ENCODE results near the gene PDSS1.
A peak's percentile ranks its signal among the peaks of the same experiment; 100 is the strongest.
"Not testable (repeated sequence)": the region's sequence is repeated elsewhere in the genome, so short reads cannot be mapped to it uniquely, and the experiment has no call there.

Gene PDSS1, protein sequence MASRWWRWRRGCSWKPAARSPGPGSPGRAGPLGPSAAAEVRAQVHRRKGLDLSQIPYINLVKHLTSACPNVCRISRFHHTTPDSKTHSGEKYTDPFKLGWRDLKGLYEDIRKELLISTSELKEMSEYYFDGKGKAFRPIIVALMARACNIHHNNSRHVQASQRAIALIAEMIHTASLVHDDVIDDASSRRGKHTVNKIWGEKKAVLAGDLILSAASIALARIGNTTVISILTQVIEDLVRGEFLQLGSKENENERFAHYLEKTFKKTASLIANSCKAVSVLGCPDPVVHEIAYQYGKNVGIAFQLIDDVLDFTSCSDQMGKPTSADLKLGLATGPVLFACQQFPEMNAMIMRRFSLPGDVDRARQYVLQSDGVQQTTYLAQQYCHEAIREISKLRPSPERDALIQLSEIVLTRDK

DNA sequence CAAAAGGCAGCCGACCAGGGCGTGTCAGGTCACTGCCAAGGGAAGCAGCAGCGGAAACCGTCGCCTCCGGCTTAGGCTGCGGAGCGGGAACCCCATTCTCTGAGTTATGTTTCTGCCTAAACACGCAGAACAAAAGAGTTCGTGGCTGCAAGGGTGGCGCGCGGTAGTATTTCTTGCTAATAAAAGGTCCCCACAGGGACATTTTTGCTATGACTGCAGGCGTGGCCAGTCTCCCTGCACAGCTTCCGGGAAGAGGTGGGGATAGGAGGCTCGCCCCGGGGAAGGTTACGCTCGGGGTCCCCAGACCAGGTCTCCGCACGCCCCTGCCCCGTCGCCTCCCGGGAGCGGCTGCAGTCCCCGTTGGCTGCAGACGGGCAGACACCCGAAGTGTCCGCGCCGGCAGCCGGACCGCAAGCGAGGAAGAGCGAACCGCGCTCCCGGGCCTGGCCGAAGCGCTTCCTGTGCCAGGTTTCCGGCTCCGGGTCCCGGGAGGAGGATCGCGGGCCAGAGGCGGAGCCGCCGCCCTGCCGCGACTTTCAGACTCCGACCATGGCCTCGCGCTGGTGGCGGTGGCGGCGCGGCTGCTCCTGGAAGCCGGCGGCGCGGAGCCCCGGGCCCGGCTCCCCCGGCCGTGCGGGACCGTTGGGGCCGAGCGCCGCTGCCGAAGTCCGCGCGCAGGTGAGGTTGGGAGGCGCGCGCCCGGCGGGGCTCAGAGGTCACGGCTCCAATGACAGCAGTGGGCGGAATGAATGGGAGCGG, at the start of gene PDSS1:
TSS of gene PDSS1 (plus strand) at position 539 of the 759 bp plus-strand sequence. CDS start at position 550, 11 bp downstream.
- peak within 1 kb of the TSS; percentile 58 to 99 (median 88) for H3K4me3 ChIP-seq
- peak within 1 kb of the TSS; percentile 48 to 100 (median 97) for H3K27ac ChIP-seq

DNA sequence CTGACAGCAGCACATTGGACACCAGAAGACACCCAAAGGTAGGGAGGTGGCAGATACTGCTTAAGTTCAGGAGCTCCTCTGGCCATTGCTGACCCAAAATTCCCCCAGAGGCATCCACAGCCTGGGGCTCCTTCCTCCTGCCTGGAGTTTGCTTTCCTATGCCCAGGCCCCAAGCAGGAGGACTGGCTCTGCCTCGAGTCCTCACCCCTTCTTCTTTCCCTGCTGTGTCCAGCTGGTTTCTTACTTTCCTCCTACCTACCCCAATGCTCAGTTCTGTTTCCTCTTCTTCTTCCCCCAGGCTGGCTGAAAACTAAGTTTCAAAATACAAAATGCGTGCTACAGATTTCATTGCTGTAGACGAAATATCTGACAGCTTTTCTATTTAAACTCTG, 49.3 kb upstream of the PDSS1 start:
- not testable (repeated sequence) for H3K4me3 ChIP-seq, H3K27ac ChIP-seq

DNA sequence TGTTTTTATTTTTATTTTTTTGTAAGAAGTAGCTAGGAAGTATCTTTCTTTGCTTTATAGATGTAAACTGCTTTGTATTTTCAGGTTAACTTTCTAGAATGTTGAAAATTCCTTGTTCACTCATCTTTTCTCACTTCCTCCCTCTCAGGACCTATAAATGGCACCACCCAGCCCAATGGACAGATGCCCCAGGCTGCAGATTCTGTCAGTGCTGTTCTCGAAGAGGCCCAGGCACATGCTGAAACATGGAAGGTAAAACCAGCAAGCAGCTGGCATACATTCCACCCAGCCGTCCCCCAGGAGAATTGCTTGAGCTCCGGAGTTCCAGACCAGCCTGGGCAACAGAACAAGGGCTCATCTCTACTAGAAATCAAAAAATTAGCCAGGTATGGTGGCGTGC, 47.1 kb upstream of the PDSS1 start:
- Histone ChIP-seq H3K27ac (no peak overlapping the region), H3K4me3 (no peak overlapping the region)

DNA sequence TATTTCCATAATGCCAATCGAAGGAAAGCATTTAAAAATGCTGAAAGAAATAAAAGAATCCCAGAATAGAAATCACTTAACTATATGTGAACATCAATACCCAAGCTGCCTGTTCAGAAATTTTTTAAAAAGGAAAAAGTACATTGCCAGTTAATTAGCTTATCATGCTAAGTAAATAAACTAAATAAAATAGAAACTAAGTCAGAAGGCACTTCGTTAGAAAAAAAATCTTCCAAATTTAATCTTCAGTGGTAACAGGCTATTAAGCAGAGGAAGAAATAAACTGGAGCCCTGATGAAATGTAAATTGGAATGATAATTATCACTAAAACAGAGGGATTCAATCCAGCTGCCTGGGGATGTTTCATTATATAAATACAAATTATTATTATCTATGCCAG, 46.0 kb upstream of the PDSS1 start:
- not testable (repeated sequence) for H3K27ac ChIP-seq, H3K4me3 ChIP-seq

DNA sequence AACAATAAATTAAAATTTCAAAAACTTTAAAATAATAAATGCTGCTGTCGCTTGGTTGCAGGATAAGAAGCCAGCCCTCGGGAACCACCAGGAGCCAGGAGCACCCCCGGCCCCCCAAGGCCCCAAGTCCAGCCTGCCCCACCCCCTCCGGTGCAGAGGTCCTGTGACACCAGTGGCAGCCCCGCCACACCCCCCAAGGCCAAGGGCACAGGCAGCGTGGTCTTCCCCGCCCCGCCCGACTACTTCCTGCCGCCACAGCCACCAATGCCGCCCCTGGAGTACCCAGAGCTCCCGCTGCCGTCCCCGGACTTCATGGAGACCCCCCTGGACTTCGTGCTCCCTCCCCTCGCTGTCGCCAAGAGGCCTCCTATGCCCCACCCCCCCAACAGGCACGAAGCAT, 44.5 kb upstream of the PDSS1 start:
- Histone ChIP-seq H3K27ac (no peak overlapping the region), H3K4me3 (no peak overlapping the region)

DNA sequence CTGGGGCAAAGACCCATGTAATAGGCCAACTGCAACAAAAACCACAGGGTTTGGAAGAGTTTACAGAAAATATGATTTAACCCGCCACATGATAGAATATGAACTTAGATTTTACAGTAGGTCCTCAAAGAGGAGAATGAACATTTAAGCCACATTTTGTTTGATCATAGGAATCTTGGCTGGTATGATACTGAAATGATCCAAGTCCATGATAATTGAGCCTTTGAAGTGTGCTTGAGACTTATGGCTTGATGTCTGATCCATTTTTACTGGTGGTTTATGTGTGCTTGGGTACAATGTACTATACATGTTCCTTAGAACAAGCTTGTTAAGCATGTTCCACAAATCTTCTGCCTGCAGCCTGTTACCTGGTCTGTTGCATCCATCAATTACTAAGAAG, 41.8 kb upstream of the PDSS1 start:
- H3K4me3 ChIP-seq: no peak overlapping the region
- no peak overlapping the region for H3K27ac ChIP-seq

DNA sequence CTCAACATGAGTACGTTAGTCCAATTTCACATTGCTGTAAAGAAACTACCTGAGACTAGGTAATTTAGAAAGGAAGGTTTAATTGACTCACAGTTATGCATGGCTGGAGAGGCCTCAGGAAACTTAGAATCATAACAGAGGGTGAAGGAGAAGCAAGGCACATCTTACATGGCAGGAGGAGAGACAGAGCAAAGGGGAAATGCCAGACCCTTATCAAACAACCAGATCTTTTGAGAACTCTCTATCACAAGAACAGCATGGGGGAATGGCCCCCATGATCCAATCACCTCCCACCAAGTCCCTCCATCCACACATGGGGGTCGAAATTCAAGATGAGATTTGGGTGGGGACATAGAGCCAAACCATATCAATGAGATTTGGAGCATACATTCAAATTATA, 34.6 kb upstream of the PDSS1 start:
- H3K4me3 ChIP-seq: no peak overlapping the region
- no peak overlapping the region for H3K27ac ChIP-seq

DNA sequence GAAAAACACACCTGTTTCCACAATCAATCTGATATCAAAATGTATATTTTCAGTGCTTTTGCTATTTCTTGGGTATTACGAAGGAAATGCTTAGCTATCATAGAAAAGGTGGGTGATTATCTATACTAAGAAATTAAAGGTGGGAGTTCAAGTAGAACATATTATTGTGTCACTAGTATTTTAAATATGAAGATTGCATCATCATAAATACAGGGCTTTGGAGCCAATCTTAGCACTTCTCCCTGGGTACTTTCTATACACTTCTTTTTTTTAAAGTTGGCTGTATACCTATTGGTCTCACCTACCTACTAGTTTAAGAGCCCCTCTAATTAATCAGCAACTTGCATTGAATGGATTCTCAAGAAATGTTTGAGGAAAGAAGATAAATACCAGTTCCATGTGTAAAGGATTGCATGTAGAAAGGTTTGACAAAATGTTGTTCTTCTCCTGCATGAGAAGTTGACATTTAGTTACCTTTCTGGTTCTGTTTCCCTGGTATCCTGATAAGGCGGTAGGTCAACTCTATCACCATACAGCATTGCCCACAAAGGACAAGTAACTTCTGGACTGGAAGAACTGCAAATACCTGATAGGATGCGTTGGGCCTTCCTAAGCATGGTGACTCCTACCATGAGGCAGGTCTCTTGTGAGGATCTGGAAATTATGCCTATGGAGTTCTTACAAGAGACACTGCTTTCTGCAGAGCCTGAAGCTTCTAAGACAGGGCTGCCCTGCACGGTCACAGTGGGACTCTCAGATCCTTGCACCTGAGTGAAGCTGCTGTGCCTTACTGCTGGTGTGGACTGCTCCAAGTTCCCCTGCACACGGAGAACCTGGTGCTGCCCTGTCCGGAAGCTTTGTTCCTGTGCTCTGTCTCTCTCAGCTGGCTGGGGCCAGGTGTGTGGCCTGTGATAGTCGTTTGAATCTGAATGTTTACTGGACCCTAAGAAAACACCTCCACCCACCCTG, 32.1 kb upstream of the PDSS1 start:
- no peak overlapping the region for H3K4me3 ChIP-seq

DNA sequence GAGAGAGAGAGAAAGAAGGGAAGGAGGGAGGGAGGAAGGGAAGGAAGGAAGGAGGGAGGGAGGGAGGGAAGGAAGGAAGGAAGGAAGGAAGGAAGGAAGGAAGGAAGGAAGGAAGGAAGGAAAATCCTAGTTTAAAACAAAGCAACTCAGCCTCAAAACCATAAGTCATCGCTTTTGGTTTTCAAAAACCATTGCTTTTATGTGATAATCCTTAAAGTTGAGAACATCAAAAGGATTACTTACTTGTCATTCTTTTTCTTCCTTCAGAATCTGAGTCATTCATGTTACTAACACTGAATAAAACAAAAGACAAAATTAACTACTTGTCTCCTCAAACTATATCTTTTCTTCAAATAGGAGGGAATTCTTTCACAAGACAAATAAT, 21.6 kb upstream of the PDSS1 start:
- no peak overlapping the region for H3K4me3 ChIP-seq
- no peak overlapping the region for H3K27ac ChIP-seq

More for the DNA sequence above, 32.1 kb upstream of the PDSS1 start:
- H3K27ac ChIP-seq: no peak overlapping the region

DNA sequence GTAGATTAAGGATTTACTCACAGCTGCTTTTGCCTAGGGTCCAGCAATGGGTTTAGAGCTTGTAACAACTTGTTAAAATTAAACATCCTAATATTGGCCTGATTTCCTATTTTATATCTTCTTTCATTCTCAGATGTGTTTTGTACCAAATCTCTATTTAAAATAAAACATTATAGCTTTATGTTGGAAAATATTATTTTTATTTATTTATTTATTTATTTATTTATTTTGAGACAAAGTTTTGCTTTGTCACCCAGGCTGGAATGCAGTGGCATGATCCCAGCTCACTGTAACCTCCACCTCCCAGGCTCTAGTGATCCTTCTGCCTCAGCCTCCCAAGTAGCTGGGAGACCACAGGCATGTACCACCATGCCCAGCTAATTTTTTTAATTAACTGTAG, 17.9 kb upstream of the PDSS1 start:
- Histone ChIP-seq H3K27ac (no peak overlapping the region), H3K4me3 (no peak overlapping the region)

DNA sequence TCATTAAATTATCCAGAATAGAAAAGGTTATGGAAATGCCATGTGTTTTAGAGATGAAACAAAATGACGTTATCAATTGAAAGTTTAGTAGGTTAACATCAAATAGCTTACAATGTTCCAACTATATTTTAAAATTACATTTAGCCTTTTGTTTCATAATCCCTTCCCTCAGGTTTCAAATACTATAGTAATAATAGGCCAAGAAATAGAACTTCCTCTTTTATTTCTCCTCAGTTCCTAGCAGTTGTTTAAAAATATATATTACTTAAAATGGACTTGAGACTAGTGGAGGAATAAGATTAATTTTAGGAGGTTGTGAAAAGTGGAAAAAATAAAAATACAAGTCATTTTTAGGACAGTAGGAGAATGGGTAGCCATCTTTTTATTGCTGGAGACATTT, 16.4 kb upstream of the PDSS1 start:
- no peak overlapping the region for H3K4me3 ChIP-seq
- no peak overlapping the region for H3K27ac ChIP-seq

DNA sequence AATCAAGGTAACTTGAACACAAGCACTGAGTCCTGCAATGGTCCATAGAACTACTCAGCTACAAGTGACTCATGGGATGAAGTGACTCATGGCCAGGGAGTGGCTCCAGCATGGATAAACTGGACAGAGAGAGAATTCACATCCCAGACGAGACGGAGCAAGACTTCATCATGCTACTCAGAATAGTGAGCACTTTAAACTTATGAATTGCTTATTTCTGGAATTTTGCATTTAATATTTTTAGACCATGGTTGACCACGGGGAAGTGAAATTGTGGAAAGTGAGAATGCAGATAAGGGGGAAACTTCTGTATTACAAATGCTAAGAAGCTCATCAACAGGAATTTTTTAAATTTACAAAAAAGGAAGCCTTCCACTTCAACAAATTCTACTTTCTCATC, 15.5 kb upstream of the PDSS1 start:
- H3K27ac ChIP-seq, H3K4me3 ChIP-seq: not testable (repeated sequence)

DNA sequence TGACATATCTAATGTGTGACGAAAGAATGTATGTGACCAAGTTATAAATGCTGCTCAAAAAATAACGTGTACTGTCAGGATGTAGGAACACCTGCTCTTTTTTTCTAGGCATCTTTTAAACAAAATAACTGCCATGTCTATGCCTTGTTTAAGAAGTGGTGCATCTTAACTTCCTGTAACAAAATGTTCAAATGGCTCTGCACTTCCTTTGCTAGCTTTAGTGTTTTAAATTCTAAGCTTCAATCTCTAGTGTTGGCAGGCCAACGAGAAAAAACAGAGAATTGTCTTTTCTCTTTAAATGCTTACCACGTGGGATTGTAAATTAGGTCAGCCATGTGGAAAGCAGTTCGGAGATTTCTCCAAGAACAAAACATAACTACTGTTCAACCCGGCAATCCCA, 14.6 kb upstream of the PDSS1 start:
- Histone ChIP-seq H3K27ac (no peak overlapping the region), H3K4me3 (no peak overlapping the region)

DNA sequence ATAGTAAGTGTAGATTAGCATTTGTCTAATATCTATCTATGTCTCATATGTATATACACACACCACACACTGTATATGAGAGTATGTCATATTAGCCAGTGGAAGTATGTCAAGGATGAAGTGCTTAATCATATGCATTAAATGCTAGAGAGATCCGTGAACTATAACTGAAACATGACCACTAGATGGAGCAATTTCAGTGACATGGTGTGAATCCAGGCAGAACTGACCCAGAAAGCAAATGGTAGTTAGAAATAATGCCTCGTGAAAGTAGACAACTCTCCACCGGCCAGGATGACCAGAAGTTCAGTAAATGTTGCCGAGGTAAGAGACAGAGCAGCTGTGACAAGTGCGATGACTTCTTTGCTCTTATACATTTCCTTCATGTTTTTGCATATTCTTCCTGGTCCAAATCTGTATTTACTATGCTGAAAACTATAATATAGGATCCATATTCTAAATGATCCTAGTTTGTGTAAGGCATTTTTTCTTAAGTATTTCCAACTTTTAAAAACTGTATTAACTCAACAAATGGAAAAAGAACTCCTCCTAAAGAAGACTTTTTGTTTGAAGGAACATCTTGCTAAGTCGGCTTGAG, 12.7 kb upstream of the PDSS1 start:
- H3K4me3 ChIP-seq: not testable (repeated sequence)

DNA sequence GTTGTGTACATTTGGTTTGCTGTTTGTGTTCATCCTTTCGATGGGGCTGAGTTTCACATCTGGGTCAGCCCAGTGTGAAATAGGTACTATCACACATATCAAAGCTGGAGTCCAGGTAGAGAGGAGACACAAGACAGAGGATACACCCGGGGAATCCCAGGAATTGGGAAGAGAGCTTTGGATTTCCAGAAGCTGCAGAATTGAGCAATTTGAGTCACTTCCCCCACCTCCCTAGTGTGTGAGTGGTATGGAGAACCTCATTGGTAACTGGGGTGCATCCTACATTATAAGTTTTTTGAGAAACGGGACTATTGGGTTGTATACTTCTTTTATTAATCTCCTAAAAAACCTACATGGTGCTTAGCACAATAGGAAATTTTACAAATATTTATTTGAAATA, 12.1 kb upstream of the PDSS1 start:
- Histone ChIP-seq H3K27ac (no peak overlapping the region), H3K4me3 (no peak overlapping the region)

More for the DNA sequence above, 12.7 kb upstream of the PDSS1 start:
- H3K27ac ChIP-seq: not testable (repeated sequence)

DNA sequence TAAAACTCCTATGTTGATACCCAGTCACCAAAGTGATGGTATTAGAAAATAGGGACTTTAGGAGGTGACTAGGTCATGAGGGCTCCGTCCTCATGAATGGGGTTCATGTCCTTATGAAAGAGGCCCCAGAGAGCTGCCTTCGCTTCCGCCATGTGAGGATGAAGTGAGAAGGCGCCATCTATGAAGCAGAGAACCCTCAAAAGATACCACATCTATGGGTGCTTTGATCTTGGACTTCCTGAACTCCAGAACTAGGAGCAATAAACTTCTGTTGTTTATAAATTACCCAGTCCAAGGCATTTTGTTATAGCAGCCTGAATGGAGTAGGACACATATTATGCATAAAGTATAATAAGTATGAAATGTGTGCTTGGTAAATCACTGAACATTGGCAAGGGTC, 8.1 kb upstream of the PDSS1 start:
- H3K27ac ChIP-seq: no peak overlapping the region
- H3K4me3 ChIP-seq: no peak overlapping the region

DNA sequence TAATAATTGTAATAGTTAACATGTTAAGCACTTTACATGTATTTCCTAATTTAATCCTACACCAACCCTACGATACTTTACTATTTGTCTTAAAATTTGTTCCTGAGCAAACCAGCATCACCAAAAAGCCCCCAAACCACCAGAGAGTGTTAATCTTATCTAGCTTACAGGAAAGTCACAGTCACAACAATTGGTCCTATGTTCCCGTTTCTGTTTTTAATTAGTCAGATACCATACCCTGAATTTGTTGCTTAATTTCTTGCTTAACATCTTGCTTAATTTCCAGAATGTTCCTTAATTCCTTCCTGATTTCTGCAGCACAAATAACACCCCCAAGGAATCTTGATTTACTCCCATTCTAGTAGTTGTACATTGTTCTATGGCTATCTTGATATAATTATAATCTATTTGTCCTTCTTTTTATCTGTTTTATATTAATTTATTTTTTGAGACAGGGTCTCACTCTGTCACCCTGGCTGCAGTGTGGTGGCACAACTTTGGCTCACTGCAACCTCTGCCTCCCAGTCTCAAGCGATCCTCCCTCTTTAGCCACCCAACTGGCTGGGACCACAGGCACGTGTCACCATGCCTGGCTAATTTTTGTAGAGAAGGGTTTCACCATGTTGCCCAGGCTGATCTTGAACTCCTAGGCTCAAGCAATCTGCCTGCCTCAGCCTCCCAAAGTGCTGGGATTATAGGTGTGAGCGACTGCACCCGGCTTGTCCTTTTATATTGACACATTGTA, 6.6 kb upstream of the PDSS1 start:
- no peak overlapping the region for H3K27ac ChIP-seq

DNA sequence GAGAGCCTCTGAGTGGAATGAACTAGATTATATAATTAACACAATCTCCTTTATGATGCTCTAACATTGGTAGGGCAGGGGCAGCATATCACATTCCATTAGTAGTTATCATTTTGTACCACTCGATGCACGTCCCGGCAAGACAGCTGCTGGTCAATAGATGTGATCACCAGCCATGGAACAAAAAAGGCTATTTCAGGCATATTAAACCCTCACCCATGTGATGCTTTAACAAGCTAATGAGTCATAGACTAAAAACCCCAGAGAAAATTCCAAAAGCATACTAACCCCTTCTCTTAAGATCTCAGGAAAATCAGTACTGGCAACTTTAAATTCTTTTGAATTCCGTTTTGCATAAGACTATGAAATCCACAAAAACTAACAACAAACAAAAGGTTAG, 3.0 kb upstream of the PDSS1 start:
- not testable (repeated sequence) for H3K4me3 ChIP-seq, H3K27ac ChIP-seq

More for the DNA sequence above, 6.6 kb upstream of the PDSS1 start:
- H3K4me3 ChIP-seq: no peak overlapping the region

DNA sequence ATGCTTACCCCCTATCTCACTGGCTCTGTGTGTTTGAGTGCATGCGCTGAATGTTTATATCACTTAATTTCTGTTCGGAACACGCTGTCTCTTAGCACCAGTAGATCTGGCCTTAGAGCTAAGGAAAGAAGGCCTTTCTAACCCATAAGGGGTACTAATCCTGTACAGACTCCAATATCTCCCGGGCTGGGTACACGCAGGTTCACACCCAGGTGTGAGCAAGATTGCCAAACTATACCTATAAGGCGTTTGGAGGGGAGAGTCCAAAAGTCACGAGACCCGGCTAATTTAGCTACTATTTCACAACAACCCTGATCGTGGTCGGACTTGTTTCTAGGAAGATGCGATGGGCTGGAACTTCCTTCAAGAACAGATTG, 727 bp upstream of the PDSS1 start:
- Histone ChIP-seq H3K4me3 (peak overlapping the region; percentile 58 to 99 (median 88)), H3K27ac (peak overlapping the region; percentile 48 to 100 (median 97))
